GM21576 (cell line): ENCODE data around the gene CACNA1H.

Experiments used
- ATAC-seq: cut with Tn5 transposase; IDR thresholded peaks from one replicate; pipeline ENCODE4 v1.9.1; 2021; ENCODE audit warnings: mild to moderate bottlenecking, moderate library complexity; ENCODE audit not compliant: unreplicated experiment

Gene CACNA1H

DNA sequence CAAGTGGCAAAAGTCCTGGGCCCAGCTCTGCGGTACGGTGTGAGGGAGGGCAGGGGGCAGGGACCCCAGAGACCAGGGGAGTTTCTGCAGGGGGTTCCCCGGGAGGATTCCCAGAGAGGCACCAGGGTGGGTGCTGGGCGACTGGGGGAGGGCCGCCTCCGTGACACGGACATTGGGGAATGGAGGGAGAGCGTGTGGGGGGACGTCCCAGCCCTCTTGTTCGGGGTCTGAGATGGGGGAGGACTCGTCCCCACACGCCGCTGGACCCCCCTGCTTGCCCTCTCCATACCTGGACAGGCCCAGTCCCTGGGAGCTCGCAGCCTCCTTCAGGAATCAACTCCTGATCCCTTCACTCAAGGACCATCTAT, 30.5 kb upstream of the CACNA1H start:
- ATAC-seq = no peak

DNA sequence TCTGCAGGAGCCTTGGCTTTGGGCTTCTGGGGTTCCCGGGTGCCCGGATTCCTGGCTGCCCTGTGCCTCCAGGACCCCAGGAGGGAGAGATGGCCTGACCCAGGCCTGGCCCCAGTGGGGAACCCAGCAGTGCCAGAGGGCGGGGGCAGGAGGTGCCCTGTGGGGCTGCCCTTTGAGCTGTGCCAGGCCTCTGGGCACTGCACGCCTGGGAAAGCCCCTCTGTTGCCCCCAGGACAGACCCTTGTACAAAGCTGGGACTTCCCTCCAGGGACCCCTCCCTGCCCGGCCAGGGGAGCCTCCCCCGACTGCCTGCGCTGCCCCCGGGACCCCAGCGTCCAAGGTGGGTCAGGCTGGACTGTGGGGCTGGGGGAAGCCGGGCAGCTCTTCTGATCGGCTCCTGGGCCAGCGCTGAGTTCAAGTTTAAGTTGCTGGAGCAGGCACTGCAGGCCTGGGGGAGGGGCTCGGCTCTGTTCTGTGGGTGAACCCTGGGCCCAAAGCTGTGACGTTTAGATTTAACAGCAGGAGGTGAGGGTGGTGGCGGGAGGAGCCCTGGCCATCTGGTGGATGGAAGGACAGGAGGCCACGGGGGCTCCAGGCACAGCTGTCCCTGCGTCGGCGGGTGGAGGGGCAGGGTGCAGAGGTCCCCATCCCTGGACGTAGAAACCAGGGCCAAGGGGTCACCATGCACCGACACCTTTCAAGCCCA, 29.2 kb upstream of the CACNA1H start:
- no peak for ATAC-seq

DNA sequence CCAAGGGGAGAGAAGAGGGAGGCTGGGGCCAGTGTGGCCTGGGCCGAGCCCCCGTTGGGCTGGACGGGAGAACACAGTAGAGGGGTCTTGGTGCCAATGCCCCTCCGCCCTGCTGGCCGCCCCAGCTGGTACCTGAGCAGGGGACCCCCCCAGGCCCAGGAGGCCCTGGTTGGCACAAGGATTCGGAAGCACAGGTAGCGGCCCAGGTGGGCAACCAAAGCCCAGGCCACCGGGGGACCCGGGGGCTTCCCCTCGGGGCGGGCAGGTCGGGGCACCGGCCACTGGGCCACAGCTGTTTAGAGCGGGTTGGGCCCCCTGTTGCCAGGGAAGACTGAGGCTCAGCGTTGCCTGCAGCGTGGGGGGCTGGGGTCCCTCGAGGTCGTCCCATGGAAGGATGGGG, 28.6 kb upstream of the CACNA1H start:
- ATAC-seq = no peak

DNA sequence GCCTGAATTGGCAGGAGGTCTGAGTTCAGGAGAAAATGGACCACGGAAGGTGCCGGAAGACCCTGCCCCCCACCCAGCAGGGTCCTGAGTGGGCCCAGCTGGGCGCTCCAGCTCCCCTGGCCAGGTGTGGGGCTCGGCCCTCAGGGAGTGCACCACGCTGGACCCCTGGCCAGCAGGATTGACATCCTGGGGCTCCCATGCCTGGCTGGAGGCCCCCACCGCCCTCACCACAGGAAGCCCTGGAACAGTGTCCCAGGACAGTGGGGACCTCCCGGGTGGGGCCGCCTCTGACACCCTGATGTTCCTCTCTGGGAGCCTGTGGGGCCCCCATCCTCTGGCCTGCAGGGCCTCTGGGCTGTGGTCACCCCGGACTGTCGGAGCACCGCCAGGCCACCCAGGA, 28.1 kb upstream of the CACNA1H start:
- no peak for ATAC-seq

DNA sequence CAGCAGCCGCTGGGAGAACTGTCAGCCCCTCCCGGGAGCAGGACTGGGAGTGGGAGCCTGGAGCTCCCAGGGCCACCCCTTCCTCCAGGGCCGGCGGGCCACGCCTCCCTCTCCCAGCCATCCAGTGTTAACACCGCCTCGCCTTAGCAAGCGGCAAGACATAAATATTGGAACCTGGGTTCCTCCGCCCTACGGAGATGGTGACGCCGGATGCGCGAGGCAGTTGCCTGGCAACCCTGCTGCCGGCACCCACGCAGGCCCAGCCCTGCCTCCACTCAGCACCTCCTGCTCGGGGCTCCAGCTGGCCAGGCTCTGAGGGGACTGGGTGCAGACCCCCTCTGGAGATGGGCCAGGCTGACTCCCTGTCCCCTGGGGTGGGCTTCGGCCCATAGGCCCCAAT, 27.4 kb upstream of the CACNA1H start:
- ATAC-seq = no peak

DNA sequence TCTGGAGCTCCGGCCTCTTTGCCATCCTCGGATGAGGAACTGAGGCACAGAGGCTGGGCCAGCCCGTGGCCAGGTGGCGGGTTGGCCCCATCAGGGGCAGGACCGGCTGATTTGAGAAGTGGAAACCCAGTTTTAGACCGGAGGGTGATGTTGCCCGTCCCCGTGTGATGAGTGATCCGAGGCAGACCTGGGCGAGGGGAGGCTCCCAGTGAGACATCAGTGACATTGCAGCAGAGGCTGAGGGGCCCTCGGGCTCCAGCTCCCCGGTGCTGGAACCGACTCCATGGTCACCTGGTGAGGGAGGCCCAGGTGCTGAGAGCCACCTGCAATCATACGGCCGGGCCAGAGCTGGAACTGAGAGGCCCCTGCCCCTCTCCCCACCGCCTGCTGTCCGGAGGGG, 26.9 kb upstream of the CACNA1H start:
- ATAC-seq = no peak

DNA sequence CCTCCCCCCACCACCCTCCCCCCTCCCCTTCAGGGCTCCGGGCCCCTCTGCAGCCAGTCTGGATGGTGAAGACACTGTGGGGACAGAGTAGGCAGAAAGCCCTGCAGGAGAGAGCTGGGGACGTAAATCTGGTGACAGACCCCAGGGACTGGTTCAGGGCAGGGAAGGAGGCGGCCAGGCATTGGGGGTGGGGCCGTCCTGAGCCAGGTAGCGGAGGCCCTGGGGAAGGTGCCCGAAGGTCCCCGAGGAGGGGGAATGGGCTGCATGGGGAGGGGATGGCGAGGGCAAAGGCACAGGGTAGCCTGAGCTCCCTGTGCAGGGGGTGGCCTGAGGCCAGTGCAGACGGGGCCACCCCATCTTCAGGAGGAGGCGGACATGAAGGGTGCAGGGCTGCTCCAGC, 26.3 kb upstream of the CACNA1H start:
- ATAC-seq = no peak

DNA sequence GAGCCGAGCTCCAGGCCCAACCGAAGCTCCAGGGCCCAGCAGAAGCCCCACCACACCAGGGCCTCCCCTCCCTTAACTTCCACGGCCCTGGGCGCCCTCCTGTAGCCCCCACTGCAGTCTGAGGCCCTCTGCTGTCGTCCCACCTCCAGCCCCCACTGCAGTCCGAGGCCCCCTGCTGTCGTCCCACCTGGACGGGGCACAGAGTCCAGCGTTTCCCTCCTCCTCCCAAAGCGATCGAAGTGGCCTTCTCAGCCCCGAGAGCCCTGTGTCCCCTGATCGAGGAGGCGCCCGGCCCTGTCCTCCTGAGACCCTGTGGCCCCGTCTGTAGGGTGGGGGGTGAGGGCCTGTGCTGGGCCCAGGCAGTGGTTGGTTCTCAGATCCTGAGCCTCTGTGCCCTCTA, 25.8 kb upstream of the CACNA1H start:
- no peak for ATAC-seq

DNA sequence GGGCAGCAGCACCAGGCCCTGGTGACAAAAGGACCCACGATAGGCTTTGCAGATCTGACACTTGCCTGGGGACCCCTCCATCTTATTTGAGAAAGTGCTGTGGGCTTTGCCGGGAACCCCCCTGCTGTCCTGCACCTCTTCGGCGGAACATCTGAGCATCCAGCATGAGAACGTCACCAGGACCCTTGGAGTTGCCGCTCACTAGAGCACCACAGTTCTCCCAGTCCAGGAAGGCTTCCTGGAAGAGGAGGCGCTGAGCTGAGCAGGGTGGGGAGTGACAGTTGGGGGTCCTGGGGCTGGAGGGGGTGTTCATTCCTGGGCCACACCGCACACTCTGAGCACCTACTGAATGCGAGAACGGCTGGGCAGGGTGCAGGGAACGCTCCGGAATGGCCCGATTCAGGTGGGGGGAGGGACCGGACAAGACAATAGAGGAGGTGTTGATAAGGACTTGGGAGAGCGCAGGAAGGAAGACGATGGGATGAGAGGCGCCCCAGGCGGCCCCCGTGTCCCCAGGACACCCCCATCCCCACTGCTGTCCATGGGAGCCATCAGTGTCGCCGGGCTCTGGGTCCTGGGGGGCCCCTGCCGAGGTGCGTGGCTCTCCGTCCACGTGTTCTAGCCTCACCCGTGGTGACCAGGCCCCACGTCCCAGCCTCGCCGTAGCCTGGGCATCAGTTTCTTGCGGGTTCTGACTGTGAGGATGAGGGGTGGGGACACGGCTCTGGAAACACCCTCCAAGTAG, 24.8 kb upstream of the CACNA1H start:
- ATAC-seq = no peak

DNA sequence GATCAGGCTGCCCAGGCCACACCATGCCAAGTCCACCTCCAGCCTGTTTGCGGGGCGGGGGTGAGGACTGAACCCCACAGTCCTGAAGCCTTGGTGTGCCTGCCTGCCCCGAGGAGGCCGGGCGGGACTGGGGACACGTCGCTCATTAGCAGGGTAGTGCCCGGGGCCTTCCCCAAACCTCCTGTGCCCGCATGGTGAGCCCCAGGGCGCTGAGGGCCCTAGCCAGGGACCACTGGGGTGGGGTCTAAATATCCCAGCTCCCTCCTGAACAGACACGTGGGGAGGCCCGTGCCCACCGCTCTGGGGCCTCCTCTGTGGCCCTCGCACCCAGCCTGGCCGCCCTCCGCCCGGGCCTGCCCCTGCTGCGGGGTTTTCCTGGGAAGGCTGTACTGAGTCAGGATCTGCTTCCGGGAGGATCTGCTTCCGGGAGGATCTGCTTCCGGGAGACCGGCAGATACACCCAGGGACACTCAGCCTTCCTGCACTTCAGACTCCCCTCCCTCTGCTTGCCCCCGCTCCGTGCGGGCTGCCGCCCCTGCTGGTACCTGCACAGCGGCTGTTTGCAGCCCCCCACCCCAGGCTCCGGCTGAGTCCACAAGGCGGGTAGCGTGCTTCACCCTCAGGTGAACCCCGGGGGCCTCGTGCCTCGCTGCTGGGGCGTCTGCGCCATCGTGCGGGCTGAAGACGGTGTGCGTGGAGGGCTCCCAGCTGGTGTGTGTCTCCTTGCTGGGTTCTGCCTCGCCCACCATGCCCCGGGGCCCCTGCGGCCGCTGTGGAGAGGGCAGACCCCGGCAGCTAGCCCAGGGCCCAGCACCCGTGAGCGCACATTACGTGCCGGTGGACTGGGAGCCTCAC, 23.6 kb upstream of the CACNA1H start:
- ATAC-seq = no peak

DNA sequence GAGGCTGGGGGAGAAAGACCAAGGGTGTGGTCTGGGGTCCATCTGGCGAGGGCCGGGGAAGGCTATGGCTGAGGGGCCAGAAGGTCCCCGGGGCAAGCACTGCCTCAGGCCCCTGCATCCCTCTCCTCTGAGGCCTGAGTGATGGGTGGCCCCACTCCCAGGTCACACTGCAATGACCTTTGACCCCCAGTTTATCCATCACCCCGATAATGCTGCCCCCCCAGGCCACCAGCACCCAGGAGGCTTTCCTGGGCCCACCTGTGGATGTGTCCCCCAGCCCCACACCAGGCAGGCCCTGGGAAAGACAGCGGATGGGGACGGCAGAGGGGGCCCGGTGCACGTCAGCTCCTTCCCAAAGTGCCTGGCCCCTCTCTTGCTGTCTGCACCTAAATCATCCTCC, 22.5 kb upstream of the CACNA1H start:
- ATAC-seq = no peak

DNA sequence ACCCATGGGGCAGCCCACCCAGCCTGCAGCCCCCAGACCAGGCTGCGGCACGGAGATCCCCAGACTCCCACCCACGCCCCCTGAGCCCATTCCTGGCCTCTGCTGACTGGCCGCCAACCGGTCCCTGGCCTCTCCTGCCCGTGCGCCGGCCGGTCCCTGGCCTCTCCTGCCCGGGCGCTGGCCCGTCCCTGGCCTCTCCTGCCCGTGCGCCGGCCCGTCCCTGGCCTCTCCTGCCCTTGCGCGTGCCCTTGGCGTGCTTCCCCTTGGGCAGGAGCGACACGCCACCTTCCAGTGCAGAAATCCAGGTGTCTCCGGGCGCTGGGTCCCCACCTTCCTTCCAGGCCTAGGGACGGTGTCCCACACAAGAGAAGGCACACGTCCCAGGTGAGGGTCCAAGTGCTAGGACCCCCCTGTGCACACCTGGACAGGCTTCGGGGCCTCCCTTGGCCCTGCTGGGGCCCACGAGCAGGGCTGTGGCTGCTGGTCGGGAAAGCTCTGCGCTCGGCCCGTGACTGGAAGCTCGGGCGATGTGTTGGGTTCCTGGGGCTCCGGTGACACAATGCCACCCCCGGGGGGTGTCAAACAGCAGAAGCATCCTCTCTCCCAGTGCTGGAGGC, 21.4 kb upstream of the CACNA1H start:
- no peak for ATAC-seq

DNA sequence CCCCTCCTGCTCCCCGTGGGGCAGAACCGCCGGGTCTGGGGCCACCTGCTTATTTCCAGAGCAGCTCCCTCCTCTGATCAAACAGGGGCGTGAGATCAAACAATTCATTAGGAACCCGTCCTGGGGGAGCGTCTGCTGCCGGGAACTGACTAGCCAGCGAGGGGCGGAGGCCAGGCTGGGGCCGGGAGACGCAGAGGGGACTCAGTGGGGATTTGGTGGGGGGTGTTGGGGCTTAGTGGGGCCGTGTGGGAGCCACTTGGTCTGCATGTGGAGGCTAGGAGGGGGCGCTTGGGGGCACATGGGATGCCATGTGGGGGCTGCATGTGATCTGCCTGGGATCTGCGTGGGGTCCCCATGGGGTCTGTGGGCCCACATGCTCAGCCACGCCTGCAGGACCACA, 20.5 kb upstream of the CACNA1H start:
- ATAC-seq = no peak

DNA sequence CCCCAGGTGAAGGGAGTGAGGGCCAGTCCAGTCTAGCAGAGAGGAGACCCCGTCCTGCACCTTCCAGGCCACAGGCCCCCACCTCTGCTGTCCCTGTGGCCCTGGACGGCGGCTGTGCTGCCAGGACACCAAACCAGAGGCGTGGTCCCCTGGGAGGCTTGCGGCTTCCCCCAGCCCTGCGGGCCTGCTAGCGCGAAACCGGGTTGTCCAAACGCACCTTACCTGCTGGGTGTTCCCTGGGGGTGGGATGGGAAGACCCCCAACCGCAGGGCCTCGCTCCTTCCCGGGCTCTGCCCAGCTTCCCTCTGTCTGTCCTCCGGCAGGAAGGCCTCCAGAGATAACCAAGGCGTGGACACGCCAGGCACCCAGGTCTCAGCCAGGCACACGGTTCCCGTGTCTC, 19.6 kb upstream of the CACNA1H start:
- no peak for ATAC-seq

DNA sequence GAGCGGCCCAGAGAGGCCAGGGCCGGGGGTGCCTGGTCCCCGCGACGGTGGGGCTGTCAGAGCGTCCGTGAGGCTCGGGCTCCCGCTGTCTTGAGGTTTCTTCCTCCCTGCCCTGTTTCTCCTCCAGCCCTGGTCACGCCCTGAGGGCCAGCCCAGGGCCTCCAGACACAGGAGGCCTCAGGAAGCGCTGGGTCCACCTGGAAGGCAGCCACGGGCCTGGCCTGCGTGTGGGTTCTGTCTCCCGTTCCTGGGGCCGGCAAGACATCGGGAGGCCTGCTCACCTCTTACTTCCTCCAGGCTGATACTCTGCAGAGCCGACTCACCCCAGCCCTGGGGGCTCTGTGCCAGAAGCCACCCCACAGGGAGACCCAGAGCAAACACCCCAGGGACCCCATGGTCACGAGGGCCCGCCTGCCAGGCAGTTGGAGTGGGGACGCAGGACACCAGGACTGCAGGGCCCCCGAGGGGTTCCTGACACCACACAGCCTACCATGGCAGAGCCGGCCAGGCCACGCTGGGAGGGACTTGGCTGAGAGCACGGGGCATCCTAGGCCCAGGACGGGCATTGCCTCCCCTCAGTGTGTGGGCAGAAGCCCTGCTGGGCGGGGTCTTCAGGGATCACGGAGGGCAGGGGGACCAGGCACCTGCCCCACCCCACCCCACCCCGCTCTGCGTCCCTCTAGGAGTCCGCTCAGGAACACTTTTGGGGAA, 18.9 kb upstream of the CACNA1H start:
- no peak for ATAC-seq

DNA sequence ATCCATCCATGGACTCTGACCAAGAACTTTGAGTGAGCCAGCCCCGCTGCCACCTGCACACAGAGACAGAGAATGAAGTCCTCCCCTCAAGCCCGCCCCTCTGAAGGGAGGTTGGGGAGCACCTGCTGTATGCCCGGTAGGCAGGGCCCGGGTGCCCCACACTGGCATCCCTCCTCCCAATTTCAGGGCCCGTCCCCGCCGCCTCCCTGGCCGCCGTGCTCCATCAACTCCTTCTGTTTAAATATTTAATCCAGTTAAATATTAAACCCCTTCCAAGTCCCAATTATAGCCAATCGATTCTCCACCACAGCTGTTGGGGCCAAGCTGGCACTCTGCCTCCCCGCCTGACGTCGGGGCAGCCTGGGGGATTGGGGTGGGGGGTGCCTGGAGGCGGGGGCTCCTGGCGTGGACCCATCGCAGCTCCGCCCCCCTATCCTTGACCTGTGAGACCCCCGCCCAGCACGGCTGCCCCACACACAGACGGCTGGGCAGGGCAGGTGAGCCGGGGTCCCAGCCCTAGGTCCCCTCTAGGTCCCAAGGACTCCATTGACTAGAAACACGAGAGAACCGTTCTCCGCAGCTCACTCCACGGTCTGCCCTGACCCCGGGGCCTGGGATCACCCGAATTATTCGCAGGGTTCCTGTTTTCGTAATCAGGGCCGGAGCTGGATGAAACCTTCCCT, 18.0 kb upstream of the CACNA1H start:
- ATAC-seq = no peak

DNA sequence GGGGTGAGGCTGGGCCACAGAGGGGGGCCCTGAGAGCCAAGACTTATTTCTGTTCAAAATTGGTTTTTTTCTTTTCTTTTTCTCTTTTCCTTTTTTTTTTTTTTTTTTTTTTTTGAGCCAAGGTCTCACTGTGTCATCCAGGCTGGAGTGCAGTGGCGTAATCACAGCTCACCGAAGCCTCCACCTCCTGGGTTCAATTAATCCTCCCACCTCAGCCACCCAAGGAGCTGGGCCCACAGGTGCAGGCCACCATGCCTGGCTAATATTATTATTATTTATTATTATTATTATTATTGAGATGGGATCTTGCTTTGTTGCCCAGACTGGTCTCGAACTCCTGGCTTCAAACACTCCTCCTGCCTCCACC, 17.5 kb upstream of the CACNA1H start:
- ATAC-seq = no peak

DNA sequence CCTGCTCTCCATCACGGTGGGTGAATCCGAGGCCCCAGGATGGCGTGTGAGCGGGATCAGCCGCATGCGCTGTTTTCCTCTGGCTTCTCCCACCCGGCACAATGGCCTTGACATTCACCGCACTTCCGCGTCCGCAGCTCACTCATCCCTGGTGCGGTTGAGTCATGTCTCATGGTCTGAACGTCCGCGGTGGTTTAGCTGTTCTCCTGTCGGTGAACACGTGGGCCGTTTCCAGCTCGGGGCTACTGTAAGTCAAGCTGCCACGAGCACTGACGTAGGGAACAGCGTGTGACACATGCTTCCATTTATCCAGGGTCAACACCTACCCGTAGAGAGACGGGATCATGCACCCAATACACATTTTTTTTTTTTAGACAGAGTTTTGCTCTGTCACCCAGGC, 15.3 kb upstream of the CACNA1H start:
- no peak for ATAC-seq

DNA sequence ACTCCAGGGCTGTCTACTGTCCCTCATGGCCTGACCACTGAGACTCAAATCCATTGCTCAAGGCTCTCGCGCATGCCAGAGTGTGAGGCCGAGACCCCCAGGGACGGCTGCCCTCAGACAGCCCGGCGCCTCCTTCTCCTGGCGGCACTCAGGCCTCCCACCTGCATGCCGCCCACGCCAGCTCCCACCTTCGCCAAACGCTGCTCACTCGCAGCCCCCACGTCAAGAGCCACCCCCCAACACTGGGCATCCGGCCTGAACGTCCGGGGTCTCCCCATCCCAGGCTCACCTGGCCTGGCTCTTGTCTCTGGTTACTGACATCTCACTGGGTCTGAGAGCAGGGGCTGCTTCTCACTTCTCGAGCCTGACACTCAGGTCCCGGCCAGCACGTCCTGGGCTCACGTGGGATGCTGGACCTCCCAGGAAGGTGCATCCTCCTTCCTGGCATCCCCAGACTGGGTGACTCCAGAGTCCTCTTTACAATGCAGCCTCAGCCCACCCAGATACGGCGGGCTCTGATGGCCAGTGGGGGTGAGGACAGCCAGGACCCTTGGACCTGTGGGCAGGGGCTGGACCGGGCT, 12.2 kb upstream of the CACNA1H start:
- ATAC-seq = no peak

DNA sequence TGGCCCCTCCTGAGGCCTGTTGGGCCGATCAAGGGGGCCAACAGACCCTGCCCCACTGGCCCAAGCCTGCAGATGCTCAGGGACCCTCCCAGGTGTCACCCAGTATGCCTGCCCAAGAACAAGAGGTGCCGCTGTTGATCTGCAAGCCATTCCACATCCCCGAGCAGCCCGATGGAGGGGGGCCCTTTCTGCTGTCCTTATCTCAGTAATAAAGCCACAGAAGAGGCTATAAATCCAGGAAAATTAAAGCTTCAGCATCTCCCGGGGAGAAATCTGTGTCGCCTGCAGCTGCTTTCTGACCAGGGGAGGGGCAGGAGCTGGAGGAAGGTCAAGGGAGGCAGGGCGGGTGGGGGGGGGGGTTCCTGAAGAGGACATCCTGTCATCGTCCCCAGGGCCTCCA, 11.7 kb upstream of the CACNA1H start:
- no peak for ATAC-seq
